HCT116 (cell line): ENCODE data around the gene CYP1A2. TPM values are rescaled to one million over a fixed set of nuclear protein-coding genes. Genes with fewer than 3 reads are reported as not detected.
A peak's percentile ranks its signal among the peaks of the same experiment; 100 is the strongest.

Experiments used
- ATAC-seq: fragments of 200-7000 bp; cut with Tn5 transposase; 2 replicates; pipeline ENCODE4 v1.9.1; 2020; ENCODE audit warnings: mild to moderate bottlenecking, moderate library complexity
- BruUV-seq: library from RNA; stranded (reverse); fragments of 400-500 nt; replicated peaks from 2 replicates; lab custom pipeline; 2021; lab: Mats Ljungman, UMichigan
- CTCF ChIA-PET: fragments of 300-600 bp; sonication (Branson Sonifier 250); formaldehyde crosslinking; loops from one replicate; lab custom pipeline; 2021; ENCODE audit warnings: antibody characterized with exemption; lab: Charles Lee
- POLR2A ChIA-PET: fragments of 300-600, 350-600 bp; sonication (Branson Sonifier 250); formaldehyde crosslinking; loops from one replicate; lab custom pipeline; 2021; ENCODE audit warnings: antibody characterized with exemption; lab: Charles Lee
- RAD21 ChIA-PET, 2 experiments: fragments of 300-600 bp; sonication (Branson Sonifier 250); formaldehyde crosslinking; loops; one replicate each; lab custom pipeline; 2023; ENCODE audit warnings: low total read pairs in 2 of 2; ENCODE audit not compliant: uncharacterized antibody in 2 of 2, unreplicated experiment in 2 of 2, low non-redundant PET in 1 of 2; lab: Charles Lee
- DNase-seq: peaks from one replicate; pipeline ENCODE4 v3.0.0-alpha.2; 2010; ENCODE audit warnings: low read depth, low spot score
- H2AFZ ChIP-seq: fragments of 200-600 bp; shearing (Covaris generic), sonication (generic); 2 replicates; pipeline ENCODE4 v1.6.1; 2017; ENCODE audit warnings: low read depth, mixed run types, mixed read lengths, antibody characterized with exemption, low read length; ENCODE audit not compliant: poor library complexity, severe bottlenecking
- H3K27ac ChIP-seq: 2 replicates; pipeline ENCODE4 v1.5.1; 2012; ENCODE audit warnings: low read depth, low read length
- H3K27me3 ChIP-seq: fragments of 200-600 bp; sonication (generic); 2 replicates; pipeline ENCODE4 v1.6.1; 2016; ENCODE audit warnings: mixed run types, low read length, mixed read lengths; ENCODE audit not compliant: insufficient read depth
- H3K36me3 ChIP-seq, 2 experiments: fragments of 200-500 bp in 1 of 2; fragments of 200-600 bp in 1 of 2; sonication (Bioruptor generic) in 1 of 2; sonication (generic) in 1 of 2; 2 replicates each; pipeline versions ENCODE4 v1.5.1 to v1.6.1; 2014 to 2016; ENCODE audit warnings: low read length in 2 of 2, inconsistent platforms in 1 of 2, mixed read lengths in 1 of 2, mixed run types in 1 of 2; ENCODE audit not compliant: insufficient read depth in 2 of 2, control insufficient read depth in 1 of 2
- H3K4me1 ChIP-seq, 2 experiments: fragments of 200-600 bp in 1 of 2; sonication (generic) in 1 of 2; 2 replicates each; pipeline versions ENCODE4 v1.5.1 to v1.6.1; 2012 to 2017; ENCODE audit warnings: low read length in 2 of 2, inconsistent platforms in 1 of 2, mild to moderate bottlenecking in 1 of 2, mixed read lengths in 1 of 2, mixed run types in 1 of 2, moderate library complexity in 1 of 2; ENCODE audit not compliant: insufficient read depth in 2 of 2, control insufficient read depth in 1 of 2
- H3K4me2 ChIP-seq: fragments of 200-600 bp; sonication (generic); 2 replicates; pipeline ENCODE4 v1.6.1; 2017; ENCODE audit warnings: mixed run types, low read length, mixed read lengths
- H3K4me3 ChIP-seq, 2 experiments: fragments of 200-600 bp in 1 of 2; sonication (generic) in 1 of 2; replicated peaks in 1 of 2; 2 replicates each; pipeline ENCODE4 v1.5.1; 2011 to 2016; ENCODE audit warnings: low read length in 2 of 2, control low read depth in 1 of 2, low read depth in 1 of 2, mild to moderate bottlenecking in 1 of 2, mixed read lengths in 1 of 2, mixed run types in 1 of 2
- H3K79me2 ChIP-seq: fragments of 200-600 bp; sonication (generic); 2 replicates; pipeline ENCODE4 v1.6.1; 2017; ENCODE audit warnings: mild to moderate bottlenecking, mixed run types, low read length, moderate library complexity, mixed read lengths; ENCODE audit not compliant: insufficient read depth
- H3K9ac ChIP-seq: fragments of 200-600 bp; sonication (generic); 2 replicates; pipeline ENCODE4 v1.6.1; 2016; ENCODE audit warnings: low read length, mixed read lengths
- H3K9me2 ChIP-seq: fragments of 200-600 bp; sonication (generic), shearing (Covaris generic); 2 replicates; pipeline ENCODE4 v1.6.1; 2017; ENCODE audit warnings: mixed run types, mild to moderate bottlenecking, moderate library complexity; ENCODE audit not compliant: insufficient read depth
- H3K9me3 ChIP-seq, 2 experiments: fragments of 200-500 bp in 1 of 2; fragments of 200-600 bp in 1 of 2; sonication (Bioruptor generic) in 1 of 2; sonication (generic) in 1 of 2; 2 replicates each; pipeline ENCODE4 v1.6.1; 2014 to 2017; ENCODE audit warnings: low read length in 2 of 2, mixed read lengths in 2 of 2, inconsistent platforms in 1 of 2, low read depth in 1 of 2, mild to moderate bottlenecking in 1 of 2, mixed run types in 1 of 2, moderate library complexity in 1 of 2; ENCODE audit not compliant: control insufficient read depth in 1 of 2, insufficient read depth in 1 of 2
- H4K20me1 ChIP-seq: fragments of 200-600 bp; sonication (generic), shearing (Covaris generic); 2 replicates; pipeline ENCODE4 v1.6.1; 2017; ENCODE audit warnings: mixed run types, mild to moderate bottlenecking, moderate library complexity; ENCODE audit not compliant: insufficient read depth
- EGR1 ChIP-seq: IDR thresholded peaks from 2 replicates; pipeline ENCODE4 v1.6.1; 2012; ENCODE audit warnings: low read depth
- FOSL1 ChIP-seq: IDR thresholded peaks from 2 replicates; pipeline ENCODE4 v1.6.1; 2012; ENCODE audit warnings: low read depth
- JUND ChIP-seq: IDR thresholded peaks from 2 replicates; pipeline ENCODE4 v1.6.1; 2012
- RAD21 ChIP-seq: IDR thresholded peaks from 2 replicates; pipeline ENCODE4 v1.6.1; 2012; ENCODE audit warnings: low read depth, mild to moderate bottlenecking
- SP1 ChIP-seq: IDR thresholded peaks from 2 replicates; pipeline ENCODE4 v1.6.1; 2012; ENCODE audit warnings: low read depth
- TCF7L2 ChIP-seq: IDR thresholded peaks from 2 replicates; pipeline ENCODE4 v1.7.0; 2011; ENCODE audit warnings: borderline replicate concordance, inconsistent platforms; ENCODE audit not compliant: insufficient read depth, insufficient read length; ENCODE audit errors: extremely low read depth
- YY1 ChIP-seq: IDR thresholded peaks from 2 replicates; pipeline ENCODE4 v1.6.1; 2011; ENCODE audit warnings: low read length, low read depth, moderate library complexity, mild to moderate bottlenecking; ENCODE audit not compliant: insufficient replicate concordance; ENCODE audit errors: extremely low read depth
- ZFX ChIP-seq: fragments of 450-650 bp; IDR thresholded peaks from 2 replicates; pipeline ENCODE4 v1.6.1; 2017
- ZNF274 ChIP-seq: fragments of 200-500 bp; sonication (Bioruptor generic); IDR thresholded peaks from 2 replicates; pipeline ENCODE4 v1.6.1; 2014; ENCODE audit warnings: mild to moderate bottlenecking, low read depth, low read length, inconsistent platforms
- intact Hi-C: fragments of 100-400 bp; cut with micrococcal nuclease; formaldehyde crosslinking; loops from 2 replicates; pipeline ENCODE4 v1.10.0; 2022
- total RNA-seq: library from RNA; stranded (reverse); gene quantifications from one replicate; pipeline ENCODE4 v1.2.1, GENCODE V29; 2021; ENCODE audit not compliant: unreplicated experiment
- TF ChIP-seq, protein P1 (sequence below): IDR thresholded peaks from 2 replicates; pipeline ENCODE4 v1.6.1; 2012
- TF ChIP-seq, protein P2 (sequence below): IDR thresholded peaks from 2 replicates; pipeline ENCODE4 v1.6.1; 2011; ENCODE audit warnings: mild to moderate bottlenecking, low read length, moderate library complexity; ENCODE audit not compliant: insufficient replicate concordance; ENCODE audit errors: extremely low read depth
- TF ChIP-seq, protein P3 (sequence below): IDR thresholded peaks from 2 replicates; pipeline ENCODE4 v1.6.1; 2012
- TF ChIP-seq, protein P4 (sequence below): IDR thresholded peaks from 2 replicates; pipeline ENCODE4 v1.6.1; 2012; ENCODE audit warnings: low read depth

Gene CYP1A2
- total RNA-seq, 1 experiment from 2014 or later = not detected

DNA sequence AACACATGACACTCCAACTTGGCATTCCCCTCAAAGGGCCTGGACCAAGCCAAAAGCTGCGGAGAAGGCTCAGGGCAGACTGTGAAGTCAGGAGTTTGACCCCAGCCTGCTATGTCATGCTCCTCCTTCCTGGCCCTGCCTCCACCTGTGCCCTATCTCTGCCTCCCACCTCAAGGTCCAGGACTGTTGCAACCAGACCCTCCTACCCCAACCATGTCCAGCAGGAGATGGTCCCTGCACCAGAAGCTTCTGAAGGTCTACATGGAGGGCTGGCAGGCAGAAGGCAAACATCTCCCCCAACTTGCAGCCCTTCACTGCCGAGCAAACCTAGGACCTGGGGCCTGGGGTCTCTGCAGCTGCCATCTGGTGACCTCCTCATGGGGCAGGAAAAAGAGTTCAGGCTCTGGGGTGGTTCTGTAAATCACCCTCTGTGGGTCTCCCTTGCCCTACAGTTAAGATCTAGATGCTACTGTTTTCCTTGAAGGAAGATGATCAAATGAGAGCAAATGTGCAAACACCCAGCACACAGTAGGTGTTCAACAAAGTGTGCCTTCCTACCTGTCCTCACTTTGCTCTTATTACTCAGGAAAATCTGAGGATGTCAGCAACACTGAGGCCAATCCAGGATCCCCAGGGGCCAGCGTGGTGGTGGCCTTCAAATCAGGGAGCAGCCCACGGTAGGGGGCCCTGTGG, 21.7 kb downstream of the CYP1A2 start:
- Histone ChIP-seq H3K9me2 (no peaks in the 10 kb centered on the region), H2AFZ (no peak overlapping the region), H3K27me3 (no peaks in the 10 kb centered on the region), H3K9me3 (no peaks in the 10 kb centered on the region), H3K4me2 (peak overlapping the region; percentile 47), H3K4me3 (no peak overlapping the region), H3K27ac (no peak overlapping the region; the same call in 1 of the 2 replicates), H3K9ac (no peak overlapping the region), H3K79me2 (no peaks in the 10 kb centered on the region), H3K4me1 (peaks cover 2 to 16% of the 10 kb centered on the region in 2 experiments; a peak in 3 of 4 replicates), H3K36me3 (no peaks in the 10 kb centered on the region), H4K20me1 (no peaks in the 10 kb centered on the region)
- DNase-seq (no peak), ATAC-seq (no peak)
- BruUV-seq = no TSS peak
- intact Hi-C loops = loop anchor here (2.0 kb wide), 1 partner anchor 30 kb away; no protein-coding TSS in a partner anchor
- ChIA-PET POLR2A (interaction anchor here (1.4 to 2.5 kb wide), 2 partner anchors 10 to 136 kb away, joined by 6 to 14 read pairs; no protein-coding TSS in a partner anchor), RAD21 (interaction anchor here (0.6 to 2.0 kb wide), 11 partner anchors 86 to 218 kb away, joined by 3 to 14 read pairs (median 4); no protein-coding TSS in a partner anchor), CTCF (interaction anchor here (0.7 to 6.1 kb wide), 32 partner anchors 9 to 397 kb away, joined by 3 to 258 read pairs (median 5); partner anchors contain the start of genes COX5A, CPLX3, CSK and RPP25)
- no peak for TF ChIP-seq SP1
- TF ChIP-seq TCF7L2 = no peak
- no peak for TF ChIP-seq EGR1
- no peak for TF ChIP-seq FOSL1
- no peak for TF ChIP-seq RAD21
- TF ChIP-seq YY1 = no peak
- no peak for TF ChIP-seq ZNF274
- TF ChIP-seq ZFX = no peak
- no peak for TF ChIP-seq JUND
- TF ChIP-seq, protein P1, sequence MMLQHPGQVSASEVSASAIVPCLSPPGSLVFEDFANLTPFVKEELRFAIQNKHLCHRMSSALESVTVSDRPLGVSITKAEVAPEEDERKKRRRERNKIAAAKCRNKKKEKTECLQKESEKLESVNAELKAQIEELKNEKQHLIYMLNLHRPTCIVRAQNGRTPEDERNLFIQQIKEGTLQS = no peak
- TF ChIP-seq, protein P2, sequence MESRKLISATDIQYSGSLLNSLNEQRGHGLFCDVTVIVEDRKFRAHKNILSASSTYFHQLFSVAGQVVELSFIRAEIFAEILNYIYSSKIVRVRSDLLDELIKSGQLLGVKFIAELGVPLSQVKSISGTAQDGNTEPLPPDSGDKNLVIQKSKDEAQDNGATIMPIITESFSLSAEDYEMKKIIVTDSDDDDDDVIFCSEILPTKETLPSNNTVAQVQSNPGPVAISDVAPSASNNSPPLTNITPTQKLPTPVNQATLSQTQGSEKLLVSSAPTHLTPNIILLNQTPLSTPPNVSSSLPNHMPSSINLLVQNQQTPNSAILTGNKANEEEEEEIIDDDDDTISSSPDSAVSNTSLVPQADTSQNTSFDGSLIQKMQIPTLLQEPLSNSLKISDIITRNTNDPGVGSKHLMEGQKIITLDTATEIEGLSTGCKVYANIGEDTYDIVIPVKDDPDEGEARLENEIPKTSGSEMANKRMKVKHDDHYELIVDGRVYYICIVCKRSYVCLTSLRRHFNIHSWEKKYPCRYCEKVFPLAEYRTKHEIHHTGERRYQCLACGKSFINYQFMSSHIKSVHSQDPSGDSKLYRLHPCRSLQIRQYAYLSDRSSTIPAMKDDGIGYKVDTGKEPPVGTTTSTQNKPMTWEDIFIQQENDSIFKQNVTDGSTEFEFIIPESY = no peak
- TF ChIP-seq, protein P3, sequence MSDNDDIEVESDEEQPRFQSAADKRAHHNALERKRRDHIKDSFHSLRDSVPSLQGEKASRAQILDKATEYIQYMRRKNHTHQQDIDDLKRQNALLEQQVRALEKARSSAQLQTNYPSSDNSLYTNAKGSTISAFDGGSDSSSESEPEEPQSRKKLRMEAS = no peak
- TF ChIP-seq, protein P4, sequence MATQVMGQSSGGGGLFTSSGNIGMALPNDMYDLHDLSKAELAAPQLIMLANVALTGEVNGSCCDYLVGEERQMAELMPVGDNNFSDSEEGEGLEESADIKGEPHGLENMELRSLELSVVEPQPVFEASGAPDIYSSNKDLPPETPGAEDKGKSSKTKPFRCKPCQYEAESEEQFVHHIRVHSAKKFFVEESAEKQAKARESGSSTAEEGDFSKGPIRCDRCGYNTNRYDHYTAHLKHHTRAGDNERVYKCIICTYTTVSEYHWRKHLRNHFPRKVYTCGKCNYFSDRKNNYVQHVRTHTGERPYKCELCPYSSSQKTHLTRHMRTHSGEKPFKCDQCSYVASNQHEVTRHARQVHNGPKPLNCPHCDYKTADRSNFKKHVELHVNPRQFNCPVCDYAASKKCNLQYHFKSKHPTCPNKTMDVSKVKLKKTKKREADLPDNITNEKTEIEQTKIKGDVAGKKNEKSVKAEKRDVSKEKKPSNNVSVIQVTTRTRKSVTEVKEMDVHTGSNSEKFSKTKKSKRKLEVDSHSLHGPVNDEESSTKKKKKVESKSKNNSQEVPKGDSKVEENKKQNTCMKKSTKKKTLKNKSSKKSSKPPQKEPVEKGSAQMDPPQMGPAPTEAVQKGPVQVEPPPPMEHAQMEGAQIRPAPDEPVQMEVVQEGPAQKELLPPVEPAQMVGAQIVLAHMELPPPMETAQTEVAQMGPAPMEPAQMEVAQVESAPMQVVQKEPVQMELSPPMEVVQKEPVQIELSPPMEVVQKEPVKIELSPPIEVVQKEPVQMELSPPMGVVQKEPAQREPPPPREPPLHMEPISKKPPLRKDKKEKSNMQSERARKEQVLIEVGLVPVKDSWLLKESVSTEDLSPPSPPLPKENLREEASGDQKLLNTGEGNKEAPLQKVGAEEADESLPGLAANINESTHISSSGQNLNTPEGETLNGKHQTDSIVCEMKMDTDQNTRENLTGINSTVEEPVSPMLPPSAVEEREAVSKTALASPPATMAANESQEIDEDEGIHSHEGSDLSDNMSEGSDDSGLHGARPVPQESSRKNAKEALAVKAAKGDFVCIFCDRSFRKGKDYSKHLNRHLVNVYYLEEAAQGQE = no peak
